Esophagus muscularis mucosa (tissue), 4 donors: ENCODE data around the gene CELF4. TPM values are rescaled to one million over a fixed set of nuclear protein-coding genes. Genes with fewer than 3 reads are reported as not detected.

Experiments used
- DNase-seq: peaks from one replicate; pipeline ENCODE4 v3.0.0-alpha.2; 2017; ENCODE audit errors: extremely low spot score
- H3K27ac ChIP-seq, 4 donors: fragments of 200-600 bp; sonication (generic); replicated peaks in 1 of 4; 1 replicate in 3 of 4; 2 replicates in 1 of 4; pipeline ENCODE4 v1.5.1; 2016 to 2019; ENCODE audit warnings: mild to moderate bottlenecking in 1 of 4
- H3K27me3 ChIP-seq, 4 donors: fragments of 200-600 bp; sonication (generic); one replicate each; pipeline versions ENCODE4 v1.5.1 to v1.6.0; 2016 to 2019
- H3K36me3 ChIP-seq, 4 donors: fragments of 200-600 bp; sonication (generic); one replicate each; pipeline ENCODE4 v1.5.1; 2016 to 2019
- H3K4me1 ChIP-seq, 4 donors: fragments of 200-600 bp; sonication (generic); one replicate each; pipeline ENCODE4 v1.5.1; 2016 to 2019
- H3K4me3 ChIP-seq, 4 donors: fragments of 200-600 bp; sonication (generic); 1 replicate in 2 of 4; 2 replicates in 2 of 4; pipeline ENCODE4 v1.5.1; 2016 to 2019; ENCODE audit warnings: mild to moderate bottlenecking in 4 of 4, moderate library complexity in 1 of 4
- H3K9me3 ChIP-seq, 4 donors: fragments of 200-600 bp; sonication (generic); 1 replicate in 3 of 4; 2 replicates in 1 of 4; pipeline ENCODE4 v1.5.1; 2016 to 2019
- EP300 ChIP-seq: sonication (generic); formaldehyde crosslinking; IDR thresholded peaks from one replicate; pipeline ENCODE4 v1.6.1; 2017; ENCODE audit warnings: antibody characterized with exemption
- POLR2A ChIP-seq: fragments of 450-650 bp; IDR thresholded peaks from one replicate; pipeline ENCODE4 v1.6.1; 2017; ENCODE audit warnings: antibody characterized with exemption, moderate library complexity, mild to moderate bottlenecking, low read depth
- POLR2AphosphoS5 ChIP-seq, 2 donors: sonication (generic); formaldehyde crosslinking; IDR thresholded peaks; one replicate each; pipeline ENCODE4 v1.6.1; 2017; ENCODE audit warnings: antibody characterized with exemption in 2 of 2
- WGBS: methylation state at CpG from one replicate; pipeline ENCODE4 v1.1.5; 2018; 5-methylcytosine and 5-hydroxymethylcytosine counted together
- intact Hi-C: fragments of 100-400 bp; cut with DNase I; formaldehyde crosslinking; loops from one replicate; pipeline ENCODE4 v1.15.1; 2023
- total RNA-seq, 4 donors: library from RNA; depleted of rRNA; stranded (reverse); fragments of >200 nt; gene quantifications; one replicate each; pipeline versions ENCODE4 v1.1.0 to v1.2.1, GENCODE V29; 2016
- TF ChIP-seq, protein P1 (sequence below), 3 experiments: fragments of 200-600 bp in 2 of 3; fragments of 450-650 bp in 1 of 3; sonication (generic) in 2 of 3; IDR thresholded peaks; one replicate each; pipeline ENCODE4 v1.5.1; 2017 to 2019; ENCODE audit warnings: antibody characterized with exemption in 3 of 3, mild to moderate bottlenecking in 2 of 3, moderate library complexity in 1 of 3

Gene CELF4
- total RNA-seq, 4 donors from 2014 or later: 0.86 to 1.8 (median 1.7) TPM

DNA sequence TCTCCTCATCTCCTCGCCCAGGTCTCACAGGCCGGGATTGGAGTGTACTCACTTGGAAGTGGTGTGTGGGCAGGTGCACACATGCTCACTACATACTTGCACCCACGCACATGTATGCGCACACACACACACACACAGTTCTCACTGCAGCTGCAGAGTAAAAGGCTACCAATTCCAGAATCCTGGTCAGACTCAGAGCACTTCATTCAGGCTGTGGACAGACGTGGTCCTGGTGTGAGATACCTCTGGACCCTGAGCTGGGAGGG is 19.4 kb downstream of the CELF4 start:
- Histone ChIP-seq H3K36me3 (no peaks in the 10 kb centered on the region), H3K4me3 (no peak overlapping the region), H3K27ac (no peak overlapping the region), H3K27me3 (peaks cover 0 to 65% (median 0%) of the 10 kb centered on the region in 4 donors), H3K9me3 (no peaks in the 10 kb centered on the region), H3K4me1 (no peaks in the 10 kb centered on the region)
- TF ChIP-seq, protein P1, sequence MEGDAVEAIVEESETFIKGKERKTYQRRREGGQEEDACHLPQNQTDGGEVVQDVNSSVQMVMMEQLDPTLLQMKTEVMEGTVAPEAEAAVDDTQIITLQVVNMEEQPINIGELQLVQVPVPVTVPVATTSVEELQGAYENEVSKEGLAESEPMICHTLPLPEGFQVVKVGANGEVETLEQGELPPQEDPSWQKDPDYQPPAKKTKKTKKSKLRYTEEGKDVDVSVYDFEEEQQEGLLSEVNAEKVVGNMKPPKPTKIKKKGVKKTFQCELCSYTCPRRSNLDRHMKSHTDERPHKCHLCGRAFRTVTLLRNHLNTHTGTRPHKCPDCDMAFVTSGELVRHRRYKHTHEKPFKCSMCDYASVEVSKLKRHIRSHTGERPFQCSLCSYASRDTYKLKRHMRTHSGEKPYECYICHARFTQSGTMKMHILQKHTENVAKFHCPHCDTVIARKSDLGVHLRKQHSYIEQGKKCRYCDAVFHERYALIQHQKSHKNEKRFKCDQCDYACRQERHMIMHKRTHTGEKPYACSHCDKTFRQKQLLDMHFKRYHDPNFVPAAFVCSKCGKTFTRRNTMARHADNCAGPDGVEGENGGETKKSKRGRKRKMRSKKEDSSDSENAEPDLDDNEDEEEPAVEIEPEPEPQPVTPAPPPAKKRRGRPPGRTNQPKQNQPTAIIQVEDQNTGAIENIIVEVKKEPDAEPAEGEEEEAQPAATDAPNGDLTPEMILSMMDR (IDR thresholded peaks at IDR 0.05): no peak
- TF ChIP-seq POLR2AphosphoS5 (IDR thresholded peaks at IDR 0.05): no peak
- TF ChIP-seq EP300: no peak
- no peak for TF ChIP-seq POLR2A
- intact Hi-C loops: no loop called here
- WGBS: 79% methylated on average over 5 of the region's 5 CpGs
- no peak for DNase-seq

- H3K4me1 ChIP-seq: no peaks in the 10 kb centered on the region
- no peaks in the 10 kb centered on the region for H3K9me3 ChIP-seq
- 86% methylated on average over 14 of the region's 19 CpGs for WGBS
- H3K27ac ChIP-seq: no peak overlapping the region
- peaks cover 0 to 63% (median 0%) of the 10 kb centered on the region in 4 donors for H3K27me3 ChIP-seq
- intact Hi-C loops: no loop called here
- H3K4me3 ChIP-seq: no peak overlapping the region
- TF ChIP-seq POLR2A (no peak), EP300 (no peak), POLR2AphosphoS5 (IDR thresholded peaks at IDR 0.05) (no peak)
- TF ChIP-seq, protein P1 (IDR thresholded peaks at IDR 0.05): no peak
- DNase-seq: no peak
- no peaks in the 10 kb centered on the region for H3K36me3 ChIP-seq
These were observed 19.9 kb downstream of the CELF4 start for GRCh38 chr18:37545461-37546271.

DNA sequence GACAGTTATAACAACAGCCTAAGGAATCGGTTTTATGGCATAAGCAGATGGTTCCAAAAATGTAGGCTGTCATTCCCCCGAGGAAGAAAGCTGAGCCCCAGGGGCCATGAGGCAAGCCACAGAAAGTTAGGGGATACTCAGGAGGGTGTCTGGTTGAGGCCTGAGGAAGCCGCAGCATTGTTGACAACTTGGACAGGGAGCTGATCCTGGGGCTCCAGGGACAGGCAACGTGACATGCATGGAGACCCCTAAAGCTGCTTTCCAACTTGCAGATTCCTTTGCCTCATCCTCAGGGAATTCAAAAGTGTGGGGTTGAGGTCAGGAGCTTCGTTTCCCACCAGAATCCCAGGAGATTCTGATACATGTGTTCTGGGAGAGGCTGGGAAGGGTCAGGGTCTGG is 20.9 kb downstream of the CELF4 start:
- intact Hi-C loops: no loop called here

DNA sequence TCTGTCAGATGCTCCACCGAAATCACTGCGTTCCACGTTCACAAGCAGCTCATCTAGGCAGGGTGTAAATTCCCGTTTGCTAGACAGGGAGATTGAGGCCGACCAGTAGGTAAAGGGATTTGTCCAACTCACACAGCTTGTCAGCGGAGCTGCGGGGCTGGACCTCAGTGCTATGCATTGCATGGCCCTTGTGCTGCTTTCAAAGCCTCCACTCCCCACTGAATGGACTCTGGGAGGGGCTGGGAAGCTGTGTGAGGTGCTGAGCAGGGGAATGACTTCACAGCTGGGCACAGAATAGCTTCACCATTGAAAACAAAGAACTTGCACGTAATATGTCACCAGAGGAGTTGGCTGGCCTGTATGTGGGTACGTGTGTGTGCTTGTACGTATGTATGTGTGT is 21.4 kb downstream of the CELF4 start:
- H3K9me3 ChIP-seq: no peaks in the 10 kb centered on the region
- no peak overlapping the region for H3K27ac ChIP-seq
- H3K4me3 ChIP-seq: no peak overlapping the region
- H3K36me3 ChIP-seq: no peaks in the 10 kb centered on the region
- WGBS: 75% methylated on average over 10 of the region's 10 CpGs
- no peak for TF ChIP-seq POLR2A
- no peak for TF ChIP-seq POLR2AphosphoS5 (IDR thresholded peaks at IDR 0.05)
- peaks cover 0 to 67% (median 0%) of the 10 kb centered on the region in 4 donors for H3K27me3 ChIP-seq
- intact Hi-C loops: no loop called here
- H3K4me1 ChIP-seq: no peaks in the 10 kb centered on the region
- DNase-seq: no peak

More for the DNA sequence above, 20.9 kb downstream of the CELF4 start:
- DNase-seq: no peak
- TF ChIP-seq POLR2A (no peak), EP300 (no peak), POLR2AphosphoS5 (IDR thresholded peaks at IDR 0.05) (no peak)
- TF ChIP-seq, protein P1 (IDR thresholded peaks at IDR 0.05): no peak
- H3K4me3 ChIP-seq: no peak overlapping the region
- H3K9me3 ChIP-seq: no peaks in the 10 kb centered on the region
- H3K27me3 ChIP-seq: peaks cover 0 to 64% (median 0%) of the 10 kb centered on the region in 4 donors
- 75% methylated on average over 4 of the region's 5 CpGs for WGBS
- no peaks in the 10 kb centered on the region for H3K4me1 ChIP-seq
- H3K36me3 ChIP-seq: no peaks in the 10 kb centered on the region
- H3K27ac ChIP-seq: no peak overlapping the region

- no peaks in the 10 kb centered on the region for H3K9me3 ChIP-seq
- H3K4me1 ChIP-seq: peaks cover 0 to 2% (median 0%) of the 10 kb centered on the region in 4 donors
- WGBS: 91% methylated on average over 4 of the region's 4 CpGs
- no peak overlapping the region for H3K4me3 ChIP-seq
- H3K27me3 ChIP-seq: peaks cover 0 to 67% (median 4%) of the 10 kb centered on the region in 4 donors
- intact Hi-C loops: no loop called here
- no peaks in the 10 kb centered on the region for H3K36me3 ChIP-seq
- TF ChIP-seq POLR2A: no peak
- no peak overlapping the region for H3K27ac ChIP-seq
- no peak for DNase-seq
These were observed 22.3 kb downstream of the CELF4 start for GRCh38 chr18:37543321-37543720.

GRCh38 chr18:37541517-37541916 is 24.1 kb downstream of the CELF4 start:
- Histone ChIP-seq H3K4me1 (peaks cover 0 to 6% (median 3%) of the 10 kb centered on the region in 4 donors), H3K9me3 (no peaks in the 10 kb centered on the region), H3K27me3 (peaks cover 0 to 83% (median 9%) of the 10 kb centered on the region in 4 donors), H3K36me3 (no peaks in the 10 kb centered on the region), H3K4me3 (no peak overlapping the region), H3K27ac (no peak overlapping the region)
- WGBS: 81% methylated on average over 7 of the region's 7 CpGs
- intact Hi-C loops: no loop called here
- TF ChIP-seq, protein P1 (IDR thresholded peaks at IDR 0.05): no peak
- TF ChIP-seq EP300 (no peak), POLR2A (no peak), POLR2AphosphoS5 (IDR thresholded peaks at IDR 0.05) (no peak)
- DNase-seq: no peak
